GM23338 (cell line): ENCODE results near the gene NR2C2AP. TPM values are rescaled to one million over a fixed set of nuclear protein-coding genes. Genes with fewer than 3 reads are reported as not detected.
"Not testable (repeated sequence)": the region's sequence is repeated elsewhere in the genome, so short reads cannot be mapped to it uniquely, and the experiment has no call there.

ENCODE experiments used
- ATAC-seq: fragments of 200-7000 bp; cut with Tn5 transposase; 3 replicates; pipeline ENCODE4 v1.9.1; 2020
- DNase-seq: peaks from one replicate; pipeline ENCODE4 v3.0.0-alpha.2; 2015; ENCODE audit warnings: low spot score
- H2AFZ ChIP-seq: fragments of 200-600 bp; sonication (generic); 2 replicates; pipeline ENCODE4 v1.8.0; 2016; ENCODE audit warnings: antibody characterized with exemption, mild to moderate bottlenecking, moderate library complexity
- H3F3A ChIP-seq: fragments of 200-600 bp; sonication (generic); replicated peaks from 2 replicates; pipeline ENCODE4 v1.8.0; 2017; ENCODE audit warnings: antibody characterized with exemption, mixed run types, low read depth
- H3K27ac ChIP-seq: fragments of 200-600 bp; sonication (generic); 2 replicates; pipeline ENCODE4 v1.6.1; 2016; ENCODE audit warnings: low read depth
- H3K27me3 ChIP-seq: fragments of 200-600 bp; sonication (generic); 2 replicates; pipeline ENCODE4 v1.8.0; 2016; ENCODE audit warnings: mild to moderate bottlenecking, mixed run types, moderate library complexity; ENCODE audit not compliant: insufficient read depth
- H3K36me3 ChIP-seq: fragments of 200-600 bp; sonication (generic); 2 replicates; pipeline ENCODE4 v1.8.0; 2016; ENCODE audit warnings: mild to moderate bottlenecking; ENCODE audit not compliant: insufficient read depth
- H3K4me1 ChIP-seq: fragments of 200-600 bp; sonication (generic); 2 replicates; pipeline ENCODE4 v1.8.0; 2016; ENCODE audit warnings: mild to moderate bottlenecking, moderate library complexity; ENCODE audit not compliant: insufficient read depth
- H3K4me2 ChIP-seq: fragments of 200-600 bp; sonication (generic); 2 replicates; pipeline ENCODE4 v1.7.1; 2017; ENCODE audit warnings: mixed run types
- H3K4me3 ChIP-seq: fragments of 200-600 bp; sonication (generic); 2 replicates; pipeline ENCODE4 v1.6.1; 2016; ENCODE audit warnings: mixed run types
- H3K79me2 ChIP-seq: fragments of 200-600 bp; sonication (generic); replicated peaks from 2 replicates; pipeline ENCODE4 v1.8.0; 2017; ENCODE audit warnings: mild to moderate bottlenecking; ENCODE audit not compliant: insufficient read depth
- H3K9me2 ChIP-seq: fragments of 200-600 bp; sonication (generic); 2 replicates; pipeline ENCODE4 v1.8.0; 2017; ENCODE audit not compliant: insufficient read depth
- H4K20me1 ChIP-seq: fragments of 200-600 bp; sonication (generic); replicated peaks from 2 replicates; pipeline ENCODE4 v1.8.0; 2017; ENCODE audit warnings: mild to moderate bottlenecking; ENCODE audit not compliant: insufficient read depth
- H3K27ac Mint-ChIP-seq: 2 replicates; pipeline ENCODE4 v1.8.0; 2020; ENCODE audit warnings: inconsistent platforms, mild to moderate bottlenecking, moderate library complexity, mixed read lengths
- H3K27me3 Mint-ChIP-seq: 3 replicates; pipeline ENCODE4 v1.8.0; 2022; ENCODE audit warnings: low read depth, mild to moderate bottlenecking, moderate library complexity, mixed read lengths, inconsistent platforms; ENCODE audit not compliant: insufficient read depth, poor library complexity
- H3K36me3 Mint-ChIP-seq: 3 replicates; pipeline ENCODE4 v1.8.0; 2021; ENCODE audit warnings: low read depth, mild to moderate bottlenecking, inconsistent platforms, moderate library complexity, mixed read lengths
- H3K4me1 Mint-ChIP-seq: 3 replicates; pipeline ENCODE4 v1.8.0; 2020; ENCODE audit warnings: mild to moderate bottlenecking, inconsistent platforms, mixed read lengths
- H3K4me3 Mint-ChIP-seq: 3 replicates; pipeline ENCODE4 v1.8.0; 2021; ENCODE audit warnings: moderate library complexity, mild to moderate bottlenecking, inconsistent platforms, mixed read lengths
- H3K9me3 Mint-ChIP-seq: 3 replicates; pipeline ENCODE4 v1.8.0; 2020; ENCODE audit warnings: moderate library complexity, mild to moderate bottlenecking, inconsistent platforms, mixed read lengths
- ETS1 ChIP-seq: IDR thresholded peaks from 2 replicates; pipeline ENCODE4 v1.6.1; 2016; ENCODE audit warnings: antibody characterized with exemption
- EZH2 ChIP-seq: fragments of 200-600 bp; sonication (generic); IDR thresholded peaks from one replicate; pipeline ENCODE4 v1.8.0; 2017; ENCODE audit warnings: antibody characterized with exemption, mild to moderate bottlenecking, low read depth; ENCODE audit not compliant: unreplicated experiment
- EZH2phosphoT487 ChIP-seq: fragments of 200-600 bp; sonication (generic); IDR thresholded peaks from one replicate; pipeline ENCODE4 v1.8.1; 2018; ENCODE audit warnings: antibody characterized with exemption; ENCODE audit not compliant: unreplicated experiment
- POLR2AphosphoS5 ChIP-seq: IDR thresholded peaks from 2 replicates; pipeline ENCODE4 v1.6.1; 2016; ENCODE audit warnings: antibody characterized with exemption, low read depth
- REST ChIP-seq: IDR thresholded peaks from one replicate; pipeline ENCODE4 v1.6.1; 2018; ENCODE audit warnings: antibody characterized with exemption; ENCODE audit not compliant: unreplicated experiment
- STAT1 ChIP-seq: IDR thresholded peaks from one replicate; pipeline ENCODE4 v1.6.1; 2016; ENCODE audit warnings: antibody characterized with exemption; ENCODE audit not compliant: unreplicated experiment
- polyA plus RNA-seq: library from polyadenylated mRNA; unstranded; fragments of >200 nt; fragmentation: Nextera tagmentation; extraction: Ambion mirVana; gene quantifications from 2 replicates; pipeline ENCODE4 v1.2.1, GENCODE V29; 2016
- total RNA-seq: library from RNA; depleted of rRNA; stranded (reverse); fragments of >200 nt; shearing (Covaris generic); gene quantifications from 2 replicates; pipeline ENCODE4 v1.2.3, GENCODE V29; 2014

The NR2C2AP gene
- total and polyA plus RNA-seq, 2 experiments from 2014 or later = 14.4 to 25.7 TPM

GRCh38 chr19:19173243-19173642 is 30.0 kb downstream of the NR2C2AP start:
- not testable (repeated sequence) for H3K4me3 ChIP-seq, H2AFZ ChIP-seq, H3K36me3 Mint-ChIP-seq, H3K4me3 Mint-ChIP-seq, H3K79me2 ChIP-seq, H3K4me2 ChIP-seq, H3K36me3 ChIP-seq, DNase-seq, H4K20me1 ChIP-seq, H3K9me2 ChIP-seq, H3K27ac Mint-ChIP-seq, H3K27ac ChIP-seq, H3K9me3 Mint-ChIP-seq, ATAC-seq
- Histone ChIP-seq H3F3A (peaks cover 12% of the 10 kb centered on the region; the same call in 1 of the 2 replicates), H3K4me1 (peaks cover 16% of the 10 kb centered on the region), H3K27me3 (peaks cover 28% of the 10 kb centered on the region)
- peaks cover 31% of the 10 kb centered on the region for H3K27me3 Mint-ChIP-seq
- H3K4me1 Mint-ChIP-seq = peaks cover 25% of the 10 kb centered on the region

GRCh38 chr19:19171821-19172532 is 31.2 kb downstream of the NR2C2AP start:
- Mint-ChIP-seq H3K4me1 (peaks cover 25% of the 10 kb centered on the region), H3K9me3 (no peaks in the 10 kb centered on the region), H3K27me3 (peaks cover 31% of the 10 kb centered on the region), H3K36me3 (no peaks in the 10 kb centered on the region; the same call in 2 of the 3 replicates), H3K27ac (peak overlapping the region; percentile 27; the same call in 1 of the 2 replicates), H3K4me3 (no peak overlapping the region; the same call in 2 of the 3 replicates)
- Histone ChIP-seq H3F3A (peaks cover 12% of the 10 kb centered on the region; the same call in 1 of the 2 replicates), H3K9me2 (no peaks in the 10 kb centered on the region), H3K79me2 (no peaks in the 10 kb centered on the region), H3K27ac (peak overlapping the region; percentile 76; the same call in 1 of the 2 replicates), H3K4me2 (peak overlapping the region; percentile 70; the same call in 1 of the 2 replicates), H3K4me1 (peaks cover 16% of the 10 kb centered on the region), H4K20me1 (no peaks in the 10 kb centered on the region), H3K27me3 (peaks cover 28% of the 10 kb centered on the region), H3K36me3 (no peaks in the 10 kb centered on the region), H3K4me3 (no peak overlapping the region), H2AFZ (no peak overlapping the region)
- ATAC-seq (peak; percentile 18), DNase-seq (peak; percentile 61)
- TF ChIP-seq STAT1 = no peak
- 0 out of 2 replicates have a peak, but pooled peaks have one; percentile 44 for TF ChIP-seq POLR2AphosphoS5

GRCh38 chr19:19170873-19171672 is 32.1 kb downstream of the NR2C2AP start:
- Histone ChIP-seq H4K20me1 (no peaks in the 10 kb centered on the region), H3K4me1 (peaks cover 16% of the 10 kb centered on the region), H3K4me3 (peak overlapping the region; percentile 64), H3K27ac (no peak overlapping the region), H3K27me3 (peaks cover 28% of the 10 kb centered on the region), H3K9me2 (no peaks in the 10 kb centered on the region), H3K4me2 (peak overlapping the region; percentile 79), H3K79me2 (no peaks in the 10 kb centered on the region), H3F3A (peaks cover 12% of the 10 kb centered on the region; the same call in 1 of the 2 replicates), H3K36me3 (no peaks in the 10 kb centered on the region), H2AFZ (peak overlapping the region; percentile 81; the same call in 1 of the 2 replicates)
- Mint-ChIP-seq H3K9me3 (no peaks in the 10 kb centered on the region), H3K27me3 (peaks cover 31% of the 10 kb centered on the region), H3K4me1 (peaks cover 25% of the 10 kb centered on the region), H3K27ac (no peak overlapping the region), H3K36me3 (no peaks in the 10 kb centered on the region; the same call in 2 of the 3 replicates), H3K4me3 (peak overlapping the region; percentile 72)
- ATAC-seq (no peak), DNase-seq (no peak)
- TF ChIP-seq ETS1 (no peak), EZH2 (no peak), EZH2phosphoT487 (no peak), REST (no peak)
